Measurements from ENCODE around the gene POLR3C. TPM values are rescaled to one million over a fixed set of nuclear protein-coding genes. Genes with fewer than 3 reads are reported as not detected.

The POLR3C gene
- total RNA-seq, 2 experiments from 2014 or later = 57.1 to 78.8 TPM

- Histone ChIP-seq H3K36me3 (ENCODE audit: insufficient read depth, low read length) (no peaks in the 10 kb centered on the region), H3K4me2 (ENCODE audit: low read length) (no peak overlapping the region), H2AFZ (ENCODE audit: low read length) (no peak overlapping the region), H3K4me3 (ENCODE audit: low read depth, low read length, poor library complexity, severe bottlenecking) (no peak overlapping the region), H3K79me2 (ENCODE audit: insufficient read depth, low read depth, low read length) (no peaks in the 10 kb centered on the region), H3K9me3 (ENCODE audit: low read length) (no peaks in the 10 kb centered on the region), H4K20me1 (ENCODE audit: insufficient read depth, low read length) (no peaks in the 10 kb centered on the region), H3K9me2 (ENCODE audit: insufficient read depth, low read length) (no peaks in the 10 kb centered on the region), H3K27ac (ENCODE audit: low read depth, low read length, poor library complexity, severe bottlenecking) (no peak overlapping the region), H3K4me1 (ENCODE audit: insufficient read depth, low read length, poor library complexity, severe bottlenecking) (no peaks in the 10 kb centered on the region)
- DNase-seq (ENCODE audit: low spot score) = no peak
- CTCF ChIA-PET (ENCODE audit: unreplicated experiment) = no interaction called here
- TF ChIP-seq EZH2phosphoT487 (IDR thresholded peaks at IDR 0.05; ENCODE audit: borderline replicate concordance, low read depth, low read length) = no peak
- intact Hi-C loops (cut with micrococcal nuclease; ENCODE audit: unreplicated experiment) = no loop called here
- POLR2A ChIA-PET = interaction anchor here (0.6 to 4.4 kb wide), 2 partner anchors 9 to 43 kb away, joined by 3 to 24 read pairs; partner anchors contain the start of gene PIAS3
- BruUV-seq (replicated peaks) = no TSS peak
Measured at GRCh38 chr1:145868232-145868631, 44.2 kb downstream of the POLR3C start.

- no peak for DNase-seq (ENCODE audit: low spot score)
- no TSS peak for BruUV-seq (replicated peaks)
- TF ChIP-seq EZH2phosphoT487 (IDR thresholded peaks at IDR 0.05; ENCODE audit: borderline replicate concordance, low read depth, low read length) = no peak
- no peak for TF ChIP-seq CTCF (conservative IDR thresholded peaks at IDR 0.05; ENCODE audit: low read length)
- H3K4me2 ChIP-seq (ENCODE audit: low read length) = no peak overlapping the region
- H3K36me3 ChIP-seq (ENCODE audit: insufficient read depth, low read length) = no peaks in the 10 kb centered on the region
- POLR2A ChIA-PET = interaction anchor here (1.2 to 1.5 kb wide), 2 partner anchors 11 kb away, joined by 3 read pairs; no protein-coding TSS in a partner anchor
- H4K20me1 ChIP-seq (ENCODE audit: insufficient read depth, low read length) = no peaks in the 10 kb centered on the region
- H3K79me2 ChIP-seq (ENCODE audit: insufficient read depth, low read depth, low read length) = no peaks in the 10 kb centered on the region
- intact Hi-C loops (cut with micrococcal nuclease; ENCODE audit: unreplicated experiment) = no loop called here
- H3K9me2 ChIP-seq (ENCODE audit: insufficient read depth, low read length) = no peaks in the 10 kb centered on the region
- no peak overlapping the region for H2AFZ ChIP-seq (ENCODE audit: low read length)
- CTCF ChIA-PET (ENCODE audit: unreplicated experiment) = interaction anchor here (0.8 kb wide), 1 partner anchor 85 kb away, joined by 3 read pairs; the partner anchor contains the start of gene LIX1L
- no peaks in the 10 kb centered on the region for H3K4me1 ChIP-seq (ENCODE audit: insufficient read depth, low read length, poor library complexity, severe bottlenecking)
- no peak overlapping the region for H3K4me3 ChIP-seq (ENCODE audit: low read depth, low read length, poor library complexity, severe bottlenecking)
- no peaks in the 10 kb centered on the region for H3K9me3 ChIP-seq (ENCODE audit: low read length)
- H3K27ac ChIP-seq (ENCODE audit: low read depth, low read length, poor library complexity, severe bottlenecking) = no peak overlapping the region
Measured at GRCh38 chr1:145871994-145872924, 48.3 kb downstream of the POLR3C start.

GRCh38 chr1:145874646-145875045, 50.6 kb downstream of the POLR3C start:
- no TSS peak for BruUV-seq (replicated peaks)
- no peak for TF ChIP-seq CTCF (conservative IDR thresholded peaks at IDR 0.05; ENCODE audit: low read length)
- no peak for TF ChIP-seq EZH2phosphoT487 (IDR thresholded peaks at IDR 0.05; ENCODE audit: borderline replicate concordance, low read depth, low read length)

More at GRCh38 chr1:145874646-145875045, 50.6 kb downstream of the POLR3C start:
- no peaks in the 10 kb centered on the region for H3K4me1 ChIP-seq (ENCODE audit: insufficient read depth, low read length, poor library complexity, severe bottlenecking)
- no peak overlapping the region for H3K4me3 ChIP-seq (ENCODE audit: low read depth, low read length, poor library complexity, severe bottlenecking)
- CTCF ChIA-PET (ENCODE audit: unreplicated experiment) = no interaction called here
- no peak overlapping the region for H3K27ac ChIP-seq (ENCODE audit: low read depth, low read length, poor library complexity, severe bottlenecking)
- H4K20me1 ChIP-seq (ENCODE audit: insufficient read depth, low read length) = no peaks in the 10 kb centered on the region
- POLR2A ChIA-PET = interaction anchor here (1.1 kb wide), 1 partner anchor 161 kb away, joined by 3 read pairs; no protein-coding TSS in a partner anchor
- no peaks in the 10 kb centered on the region for H3K9me3 ChIP-seq (ENCODE audit: low read length)
- H3K36me3 ChIP-seq (ENCODE audit: insufficient read depth, low read length) = no peaks in the 10 kb centered on the region
- H3K79me2 ChIP-seq (ENCODE audit: insufficient read depth, low read depth, low read length) = no peaks in the 10 kb centered on the region
- no peak for DNase-seq (ENCODE audit: low spot score)
- intact Hi-C loops (cut with micrococcal nuclease; ENCODE audit: unreplicated experiment) = no loop called here
- H3K4me2 ChIP-seq (ENCODE audit: low read length) = no peak overlapping the region
- no peak overlapping the region for H2AFZ ChIP-seq (ENCODE audit: low read length)
- H3K9me2 ChIP-seq (ENCODE audit: insufficient read depth, low read length) = no peaks in the 10 kb centered on the region
